PC-3 (cell line): ENCODE results near the gene AP1B1. TPM values are rescaled to one million over a fixed set of nuclear protein-coding genes. Genes with fewer than 3 reads are reported as not detected.

Experiments
- ATAC-seq: fragments of 200-7000 bp; cut with Tn5 transposase; 2 replicates; pipeline ENCODE4 v1.9.1; 2020; ENCODE audit warnings: mild to moderate bottlenecking, moderate library complexity
- BruUV-seq: library from RNA; stranded (reverse); fragments of 400-500 nt; replicated peaks from 2 replicates; lab custom pipeline; 2021; lab: Mats Ljungman, UMichigan
- CTCF ChIA-PET: fragments of 300-600 bp; sonication (Branson Sonifier 250); formaldehyde crosslinking; loops from one replicate; lab custom pipeline; 2022; ENCODE audit warnings: antibody characterized with exemption; lab: Charles Lee
- POLR2A ChIA-PET: fragments of 300-600 bp; sonication (Branson Sonifier 250); formaldehyde crosslinking; loops from one replicate; lab custom pipeline; 2022; ENCODE audit warnings: antibody characterized with exemption; ENCODE audit not compliant: unreplicated experiment; lab: Charles Lee
- DNase-seq: peaks from one replicate; pipeline ENCODE4 v3.0.0-alpha.2; 2015
- H2AFZ ChIP-seq: fragments of 300-600 bp; sonication (generic); 2 replicates; pipeline ENCODE4 v1.6.0; 2016; ENCODE audit warnings: antibody characterized with exemption, low read length
- H3F3A ChIP-seq: fragments of 300-600 bp; sonication (generic); one replicate; pipeline ENCODE4 v1.6.0; 2017; ENCODE audit warnings: antibody characterized with exemption, low read length, control low read depth, mild to moderate bottlenecking; ENCODE audit not compliant: unreplicated experiment
- H3K27ac ChIP-seq: fragments of 300-600 bp; sonication (generic); 2 replicates; pipeline ENCODE4 v1.5.1; 2016; ENCODE audit warnings: mild to moderate bottlenecking, low read length
- H3K27me3 ChIP-seq: fragments of 300-600 bp; sonication (generic); 2 replicates; pipeline ENCODE4 v1.6.1; 2016; ENCODE audit warnings: low read length, mixed read lengths
- H3K36me3 ChIP-seq: fragments of 300-600 bp; sonication (generic); 2 replicates; pipeline ENCODE4 v1.6.1; 2016; ENCODE audit warnings: low read depth, mixed run types, low read length, mixed read lengths
- H3K4me1 ChIP-seq: fragments of 300-600 bp; sonication (generic); 2 replicates; pipeline ENCODE4 v1.5.1; 2016; ENCODE audit warnings: low read length; ENCODE audit not compliant: insufficient read depth
- H3K4me2 ChIP-seq: fragments of 300-600 bp; sonication (generic); 2 replicates; pipeline ENCODE4 v1.6.0; 2016; ENCODE audit warnings: low read length
- H3K4me3 ChIP-seq: fragments of 300-600 bp; sonication (generic); 2 replicates; pipeline ENCODE4 v1.5.1; 2016; ENCODE audit warnings: mild to moderate bottlenecking, low read length, mixed read lengths
- H3K79me2 ChIP-seq: fragments of 300-600 bp; sonication (generic); 2 replicates; pipeline ENCODE4 v1.6.1; 2017; ENCODE audit warnings: low read length, mixed read lengths
- H3K9ac ChIP-seq: fragments of 300-600 bp; sonication (generic); 2 replicates; pipeline ENCODE4 v1.6.0; 2016; ENCODE audit warnings: mild to moderate bottlenecking, low read length
- H3K9me2 ChIP-seq: fragments of 300-600 bp; sonication (generic); replicated peaks from 2 replicates; pipeline ENCODE4 v1.6.1; 2016; ENCODE audit warnings: mixed run types, low read length, mixed read lengths
- H3K9me3 ChIP-seq: fragments of 300-600 bp; sonication (generic); 2 replicates; pipeline ENCODE4 v1.6.1; 2016; ENCODE audit warnings: low read length, mixed read lengths
- H4K20me1 ChIP-seq: fragments of 300-600 bp; sonication (generic); 2 replicates; pipeline ENCODE4 v1.6.1; 2016; ENCODE audit warnings: low read length, mixed read lengths
- EZH2 ChIP-seq: fragments of 300-600 bp; sonication (generic); IDR thresholded peaks from one replicate; pipeline ENCODE4 v1.6.1; 2017; ENCODE audit warnings: antibody characterized with exemption, mild to moderate bottlenecking, low read length; ENCODE audit not compliant: unreplicated experiment
- EZH2phosphoT487 ChIP-seq: fragments of 300-600 bp; sonication (generic); IDR thresholded peaks from 2 replicates; pipeline ENCODE4 v1.6.1; 2018; ENCODE audit warnings: mild to moderate bottlenecking, antibody characterized with exemption, low read length, borderline replicate concordance
- intact Hi-C: fragments of 100-400 bp; cut with micrococcal nuclease; formaldehyde crosslinking; loops from 2 replicates; pipeline ENCODE4 v1.9.0; 2023
- total RNA-seq: library from RNA; depleted of rRNA; stranded (reverse); fragments of >200 nt; gene quantifications from 2 replicates; pipeline ENCODE4 v1.2.3, GENCODE V29; 2014
- TF ChIP-seq, protein P1 (sequence below): fragments of 300-600 bp; sonication (generic); conservative IDR thresholded peaks from 2 replicates; pipeline ENCODE4 v1.5.1; 2017; ENCODE audit warnings: antibody characterized with exemption, low read depth, mild to moderate bottlenecking, low read length

Gene AP1B1
- total RNA-seq, 1 experiment from 2014 or later = 81.2 TPM

DNA sequence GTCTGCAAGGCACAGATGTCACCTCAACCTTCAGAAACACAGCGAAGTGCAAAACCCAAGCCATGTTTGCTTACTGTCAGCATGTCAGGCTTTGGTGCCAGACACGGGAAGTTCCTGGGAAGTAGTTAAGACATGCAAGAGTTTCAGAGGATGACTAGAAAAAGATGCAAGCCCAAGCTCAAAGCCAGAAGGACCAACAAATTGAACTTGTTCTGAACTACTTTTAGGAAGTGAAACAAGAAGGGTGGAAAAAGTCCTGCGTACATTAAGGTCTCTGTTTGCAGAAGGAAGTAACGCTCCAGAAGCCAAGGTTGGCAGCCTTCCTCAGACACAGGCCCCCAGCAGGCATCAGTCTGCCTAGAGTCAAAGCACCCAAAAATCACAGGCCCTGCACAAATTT lies 2.6 kb downstream of the AP1B1 start:
- peaks cover 73% of the 10 kb centered on the region for H3K79me2 ChIP-seq
- H3K27me3 ChIP-seq = no peaks in the 10 kb centered on the region
- no peaks in the 10 kb centered on the region for H3K9me2 ChIP-seq
- H3K36me3 ChIP-seq = no peaks in the 10 kb centered on the region
- H3K4me2 ChIP-seq = no peak overlapping the region
- no peaks in the 10 kb centered on the region for H3F3A ChIP-seq
- peaks cover 31% of the 10 kb centered on the region for H3K4me1 ChIP-seq
- no peak overlapping the region for H3K9ac ChIP-seq
- CTCF ChIA-PET = no interaction called here
- DNase-seq (no peak), ATAC-seq (no peak)
- H3K9me3 ChIP-seq = no peaks in the 10 kb centered on the region
- POLR2A ChIA-PET = no interaction called here
- no TSS peak for BruUV-seq
- H3K27ac ChIP-seq = no peak overlapping the region
- TF ChIP-seq EZH2 (no peak), EZH2phosphoT487 (no peak)
- TF ChIP-seq, protein P1, sequence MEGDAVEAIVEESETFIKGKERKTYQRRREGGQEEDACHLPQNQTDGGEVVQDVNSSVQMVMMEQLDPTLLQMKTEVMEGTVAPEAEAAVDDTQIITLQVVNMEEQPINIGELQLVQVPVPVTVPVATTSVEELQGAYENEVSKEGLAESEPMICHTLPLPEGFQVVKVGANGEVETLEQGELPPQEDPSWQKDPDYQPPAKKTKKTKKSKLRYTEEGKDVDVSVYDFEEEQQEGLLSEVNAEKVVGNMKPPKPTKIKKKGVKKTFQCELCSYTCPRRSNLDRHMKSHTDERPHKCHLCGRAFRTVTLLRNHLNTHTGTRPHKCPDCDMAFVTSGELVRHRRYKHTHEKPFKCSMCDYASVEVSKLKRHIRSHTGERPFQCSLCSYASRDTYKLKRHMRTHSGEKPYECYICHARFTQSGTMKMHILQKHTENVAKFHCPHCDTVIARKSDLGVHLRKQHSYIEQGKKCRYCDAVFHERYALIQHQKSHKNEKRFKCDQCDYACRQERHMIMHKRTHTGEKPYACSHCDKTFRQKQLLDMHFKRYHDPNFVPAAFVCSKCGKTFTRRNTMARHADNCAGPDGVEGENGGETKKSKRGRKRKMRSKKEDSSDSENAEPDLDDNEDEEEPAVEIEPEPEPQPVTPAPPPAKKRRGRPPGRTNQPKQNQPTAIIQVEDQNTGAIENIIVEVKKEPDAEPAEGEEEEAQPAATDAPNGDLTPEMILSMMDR = no peak
- no peak overlapping the region for H2AFZ ChIP-seq
- no peaks in the 10 kb centered on the region for H4K20me1 ChIP-seq
- H3K4me3 ChIP-seq = no peak overlapping the region
- intact Hi-C loops = no loop called here

DNA sequence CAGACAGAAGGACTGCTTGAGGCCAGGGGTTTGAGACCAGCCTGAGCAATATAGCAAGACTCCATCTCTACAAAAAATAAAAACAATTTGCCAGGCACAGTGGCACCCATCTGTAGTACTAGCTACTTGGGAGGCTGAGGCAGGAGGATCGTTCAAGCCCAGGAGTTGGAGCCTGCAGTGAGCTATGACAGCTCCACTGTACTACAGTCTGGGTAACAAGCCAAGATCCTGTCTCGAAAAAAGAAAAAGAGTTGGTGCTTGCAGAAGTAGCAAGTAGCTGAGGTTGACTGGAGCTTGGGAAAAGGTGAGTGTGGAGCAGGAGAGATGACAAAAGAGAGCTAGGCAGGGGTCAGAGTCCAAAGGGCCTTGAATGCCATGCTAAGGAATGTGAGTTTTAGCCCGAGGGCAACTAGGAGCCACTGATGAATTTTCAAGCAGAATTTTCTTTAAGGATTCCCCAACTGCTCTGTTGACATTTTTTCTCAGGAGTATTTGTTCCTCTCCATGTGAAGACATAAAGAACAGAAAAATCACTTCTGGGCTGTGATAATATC lies 3.1 kb downstream of the AP1B1 start:
- Histone ChIP-seq H2AFZ (no peak overlapping the region), H4K20me1 (no peaks in the 10 kb centered on the region), H3K4me1 (peaks cover 37% of the 10 kb centered on the region), H3K27ac (no peak overlapping the region), H3K9ac (no peak overlapping the region), H3K79me2 (peaks cover 75% of the 10 kb centered on the region), H3K36me3 (no peaks in the 10 kb centered on the region), H3K9me3 (no peaks in the 10 kb centered on the region), H3K9me2 (no peaks in the 10 kb centered on the region), H3K27me3 (no peaks in the 10 kb centered on the region), H3K4me3 (no peak overlapping the region), H3K4me2 (no peak overlapping the region), H3F3A (no peaks in the 10 kb centered on the region)
- CTCF ChIA-PET = no interaction called here
- POLR2A ChIA-PET = no interaction called here
- ATAC-seq (no peak), DNase-seq (no peak)
- BruUV-seq = no TSS peak
- no peak for TF ChIP-seq EZH2
- TF ChIP-seq, protein P1 = no peak
- intact Hi-C loops = no loop called here

DNA sequence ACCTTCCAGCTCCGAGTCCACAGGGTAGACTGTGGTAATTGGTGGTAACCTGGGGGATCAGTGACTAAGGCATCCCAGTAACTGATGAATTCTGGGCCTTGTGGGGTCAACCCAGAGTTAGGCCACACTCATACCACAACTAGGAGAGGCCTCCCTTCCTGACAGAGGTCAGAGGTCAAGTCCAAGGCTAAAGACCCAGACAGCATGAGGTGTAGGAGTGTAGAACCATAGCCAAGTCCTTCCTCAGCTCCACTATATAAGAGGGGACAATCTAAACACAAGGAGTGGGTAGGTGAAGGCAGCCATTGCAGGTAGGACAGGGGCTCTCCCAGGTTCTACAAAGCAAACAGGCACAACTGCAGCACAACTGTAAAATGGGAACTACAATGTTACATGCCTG lies 4.6 kb downstream of the AP1B1 start:
- H4K20me1 ChIP-seq = no peaks in the 10 kb centered on the region
- H3K9me3 ChIP-seq = no peaks in the 10 kb centered on the region
- H3K79me2 ChIP-seq = peaks cover 89% of the 10 kb centered on the region
- intact Hi-C loops = no loop called here
- DNase-seq (no peak), ATAC-seq (no peak)
- no peaks in the 10 kb centered on the region for H3K9me2 ChIP-seq
- CTCF ChIA-PET = no interaction called here
- no peak overlapping the region for H2AFZ ChIP-seq
- H3K4me3 ChIP-seq = no peak overlapping the region
- peaks cover 39% of the 10 kb centered on the region for H3K4me1 ChIP-seq
- H3K27ac ChIP-seq = no peak overlapping the region
- POLR2A ChIA-PET = no interaction called here
- H3K9ac ChIP-seq = no peak overlapping the region
- H3F3A ChIP-seq = no peaks in the 10 kb centered on the region
- no peak overlapping the region for H3K4me2 ChIP-seq
- TF ChIP-seq EZH2 = no peak
- no peak for TF ChIP-seq EZH2phosphoT487
- TF ChIP-seq, protein P1 = no peak
- BruUV-seq = no TSS peak
- no peaks in the 10 kb centered on the region for H3K36me3 ChIP-seq
- no peaks in the 10 kb centered on the region for H3K27me3 ChIP-seq
